ENCODE results near the gene MLN. TPM values are rescaled to one million over a fixed set of nuclear protein-coding genes. Genes with fewer than 3 reads are reported as not detected.

MLN gene
- polyA plus RNA-seq, 1 of the 3 experiments (the other 2 are of a cell fraction) = not detected

DNA sequence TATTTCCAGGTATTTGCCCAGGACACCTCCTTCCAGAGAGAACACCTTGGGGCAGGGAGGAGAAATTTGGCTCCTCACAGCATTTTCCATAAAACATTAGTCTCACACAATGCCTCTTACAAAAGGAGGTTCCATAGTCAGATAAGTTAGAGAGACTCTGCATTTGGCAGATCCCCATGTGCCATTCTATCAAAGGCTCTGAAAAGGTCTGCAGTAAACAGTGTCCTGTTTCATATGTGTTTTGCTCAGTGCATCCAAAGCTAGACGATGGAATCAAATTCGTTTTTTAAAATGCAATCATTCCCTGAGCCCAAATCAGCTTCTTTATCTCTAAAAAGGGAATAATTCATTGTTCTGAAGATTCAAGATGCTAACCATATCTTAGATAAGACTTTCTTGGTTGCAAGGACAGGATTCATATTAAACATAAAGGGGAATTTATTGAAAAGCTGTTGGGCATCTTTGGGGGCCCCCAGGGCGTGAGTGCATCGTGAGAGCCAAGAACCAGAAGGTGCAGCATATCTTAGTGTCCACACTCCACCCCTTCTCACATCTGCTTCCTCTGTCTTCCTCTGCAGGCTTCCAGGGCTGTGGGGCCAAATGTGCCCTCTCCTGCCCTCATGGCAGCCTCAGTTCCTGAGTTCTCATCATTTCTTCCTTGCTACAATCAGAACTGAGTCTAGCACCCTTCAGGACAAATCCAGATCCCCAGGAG is 41.4 kb upstream of the MLN start:
- Histone ChIP-seq H3K27ac (ENCODE audit: low read depth in 2 of 2, low read length in 1 of 2) (no peak overlapping the region), H3K4me3 (ENCODE audit: low read depth in 2 of 2, low read length in 1 of 2) (no peak overlapping the region), H3K79me2 (ENCODE audit: insufficient read depth) (no peaks in the 10 kb centered on the region), H4K20me1 (ENCODE audit: insufficient read depth) (no peaks in the 10 kb centered on the region), H2AFZ (ENCODE audit: low read depth) (no peak overlapping the region), H3K9ac (no peak overlapping the region), H3K9me2 (no peaks in the 10 kb centered on the region), H3K36me3 (replicated peaks in 1 of 2; ENCODE audit: control insufficient read depth in 1 of 2, insufficient read depth in 2 of 2, low read length in 1 of 2) (no peaks in the 10 kb centered on the region), H3K27me3 (ENCODE audit: insufficient read depth) (no peaks in the 10 kb centered on the region), H3K9me3 (no peaks in the 10 kb centered on the region), H3F3A (replicated peaks; ENCODE audit: insufficient read depth) (peaks cover 6% of the 10 kb centered on the region), H3K4me2 (no peak overlapping the region), H3K4me1 (ENCODE audit: control insufficient read depth in 1 of 2, insufficient read depth in 2 of 2, low read depth in 1 of 2, low read length in 1 of 2) (peaks cover 16 to 17% of the 10 kb centered on the region in 2 experiments; a peak in 2 of 4 replicates)
- POLR2A ChIA-PET = no interaction called here
- CTCF ChIA-PET = interaction anchor here (0.9 to 1.1 kb wide), 2 partner anchors 17 to 210 kb away, joined by 3 to 4 read pairs; no protein-coding TSS in a partner anchor
- WGBS (ENCODE audit: low lambda C conversion rate) = 78% methylated on average over 4 of the region's 4 CpGs
- TF ChIP-seq POLR2AphosphoS5 (IDR thresholded peaks at IDR 0.05; ENCODE audit: low read depth, low read length) (no peak), EP300 (IDR thresholded peaks at IDR 0.05; ENCODE audit: borderline replicate concordance in 1 of 2, low read depth in 1 of 2, low read length in 1 of 2) (no peak), FOSL2 (IDR thresholded peaks at IDR 0.05; ENCODE audit: borderline replicate concordance, low read depth) (no peak)
- TF ChIP-seq, protein P1, sequence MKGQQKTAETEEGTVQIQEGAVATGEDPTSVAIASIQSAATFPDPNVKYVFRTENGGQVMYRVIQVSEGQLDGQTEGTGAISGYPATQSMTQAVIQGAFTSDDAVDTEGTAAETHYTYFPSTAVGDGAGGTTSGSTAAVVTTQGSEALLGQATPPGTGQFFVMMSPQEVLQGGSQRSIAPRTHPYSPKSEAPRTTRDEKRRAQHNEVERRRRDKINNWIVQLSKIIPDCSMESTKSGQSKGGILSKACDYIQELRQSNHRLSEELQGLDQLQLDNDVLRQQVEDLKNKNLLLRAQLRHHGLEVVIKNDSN (IDR thresholded peaks at IDR 0.05; ENCODE audit: borderline replicate concordance, low read depth) = no peak
- no peak for DNase-seq

DNA sequence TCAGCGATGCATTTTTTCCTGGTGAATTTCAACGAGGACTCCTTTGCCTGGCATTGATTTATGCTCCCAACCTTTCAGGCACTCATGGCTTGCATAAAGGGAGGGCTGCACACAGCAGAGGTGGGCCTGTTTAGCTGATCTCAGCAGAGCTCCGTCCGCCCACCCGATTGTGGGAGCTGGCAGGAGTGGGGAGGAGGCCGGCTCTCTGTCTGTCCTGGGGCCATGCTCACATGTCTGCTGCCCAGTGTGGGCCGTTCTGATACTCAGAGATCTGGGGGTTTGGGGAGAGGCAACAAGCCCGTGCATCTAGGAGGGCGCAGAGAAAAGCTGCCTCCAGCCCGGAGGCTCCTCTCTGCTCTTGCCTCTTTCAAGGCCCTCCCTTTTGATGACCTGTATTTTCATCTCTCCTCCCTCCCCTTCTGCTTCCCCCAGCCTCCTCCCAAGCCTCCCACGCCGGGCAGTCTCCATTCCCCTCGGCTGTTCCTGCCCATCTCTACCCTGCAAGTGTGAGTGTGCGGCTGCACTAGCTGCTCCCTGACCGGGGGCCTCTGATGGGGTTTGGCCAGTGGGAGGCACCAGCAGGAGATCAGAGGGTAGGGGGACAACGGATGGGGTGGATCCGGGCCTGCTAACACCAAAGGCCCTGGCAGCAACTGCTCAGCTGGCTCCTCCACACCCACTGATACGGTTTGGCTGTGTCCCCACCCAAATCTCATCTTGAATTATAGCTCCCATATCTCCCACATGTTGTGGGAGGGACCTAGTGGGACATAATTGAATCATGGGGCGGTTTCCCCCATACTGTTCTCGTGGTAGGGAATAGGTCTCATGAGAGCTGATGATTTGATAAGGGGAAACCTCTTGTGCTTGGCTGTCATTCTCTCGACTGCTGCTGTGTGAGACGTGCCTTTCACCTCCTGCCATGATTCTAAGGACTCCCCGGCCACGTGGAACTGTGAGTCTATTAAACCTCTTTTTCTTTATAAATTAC is 39.6 kb upstream of the MLN start:
- Histone ChIP-seq H3K79me2 (ENCODE audit: insufficient read depth) (no peaks in the 10 kb centered on the region), H3K27me3 (ENCODE audit: insufficient read depth) (no peaks in the 10 kb centered on the region), H3K9me3 (no peaks in the 10 kb centered on the region), H3K27ac (ENCODE audit: low read depth in 2 of 2, low read length in 1 of 2) (no peak overlapping the region), H3K4me2 (peak overlapping the region; percentile 11; the same call in 1 of the 2 replicates), H3K9me2 (no peaks in the 10 kb centered on the region), H3F3A (replicated peaks; ENCODE audit: insufficient read depth) (peaks cover 13% of the 10 kb centered on the region), H3K4me3 (ENCODE audit: low read depth in 2 of 2, low read length in 1 of 2) (no peak overlapping the region), H3K36me3 (replicated peaks in 1 of 2; ENCODE audit: control insufficient read depth in 1 of 2, insufficient read depth in 2 of 2, low read length in 1 of 2) (no peaks in the 10 kb centered on the region), H2AFZ (ENCODE audit: low read depth) (no peak overlapping the region), H3K4me1 (ENCODE audit: control insufficient read depth in 1 of 2, insufficient read depth in 2 of 2, low read depth in 1 of 2, low read length in 1 of 2) (peaks cover 28 to 30% of the 10 kb centered on the region in 2 experiments; a peak in 3 of 4 replicates), H3K9ac (no peak overlapping the region), H4K20me1 (ENCODE audit: insufficient read depth) (no peaks in the 10 kb centered on the region)
- CTCF ChIA-PET = interaction anchor here (0.6 to 2.8 kb wide), 4 partner anchors 11 to 1316 kb away, joined by 3 to 10 read pairs (median 4); no protein-coding TSS in a partner anchor
- 64% methylated on average over 21 of the region's 24 CpGs for WGBS (ENCODE audit: low lambda C conversion rate)
- DNase-seq = peak; percentile 52
- no peak for TF ChIP-seq MXI1 (IDR thresholded peaks at IDR 0.05; ENCODE audit: low read depth, low read length)
- TF ChIP-seq, protein P2, sequence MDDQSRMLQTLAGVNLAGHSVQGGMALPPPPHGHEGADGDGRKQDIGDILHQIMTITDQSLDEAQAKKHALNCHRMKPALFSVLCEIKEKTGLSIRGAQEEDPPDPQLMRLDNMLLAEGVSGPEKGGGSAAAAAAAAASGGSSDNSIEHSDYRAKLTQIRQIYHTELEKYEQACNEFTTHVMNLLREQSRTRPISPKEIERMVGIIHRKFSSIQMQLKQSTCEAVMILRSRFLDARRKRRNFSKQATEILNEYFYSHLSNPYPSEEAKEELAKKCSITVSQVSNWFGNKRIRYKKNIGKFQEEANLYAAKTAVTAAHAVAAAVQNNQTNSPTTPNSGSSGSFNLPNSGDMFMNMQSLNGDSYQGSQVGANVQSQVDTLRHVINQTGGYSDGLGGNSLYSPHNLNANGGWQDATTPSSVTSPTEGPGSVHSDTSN (IDR thresholded peaks at IDR 0.05) = peak; percentile 83
- POLR2A ChIA-PET = interaction anchor here (0.9 to 1.1 kb wide), 2 partner anchors 67 to 132 kb away, joined by 3 to 4 read pairs; partner anchors contain the start of gene UQCC2

Measured in SK-N-SH (cell line).